GF-D8 (cell line): ENCODE measurements around the gene CFAP107.
"Not testable (repeated sequence)": the region's sequence is repeated elsewhere in the genome, so short reads cannot be mapped to it uniquely, and the experiment has no call there.

Source experiments
- DNase-seq: peaks from one replicate; lab custom pipeline; 2025; lab: John Stamatoyannopoulos, UW

CFAP107 gene

GRCh38 chr1:12745992-12746323 lies at the start of gene CFAP107:
Gene CFAP107, plus strand, starts transcription at chr1:12746200. Its CDS starts 231 bp downstream, at chr1:12746431.
- no peak for DNase-seq

GRCh38 chr1:12696658-12697057 lies 49.3 kb upstream of the CFAP107 start:
- no peak for DNase-seq

- DNase-seq = no peak
These were observed 48.6 kb upstream of the CFAP107 start for GRCh38 chr1:12697397-12697796.

GRCh38 chr1:12703821-12704451 lies 42.1 kb upstream of the CFAP107 start:
- no peak for DNase-seq

GRCh38 chr1:12706061-12706460 lies 39.9 kb upstream of the CFAP107 start:
- DNase-seq = no peak

- no peak for DNase-seq
These were observed 37.5 kb upstream of the CFAP107 start for GRCh38 chr1:12708396-12709090.

GRCh38 chr1:12709091-12709491 lies 36.9 kb upstream of the CFAP107 start:
- no peak for DNase-seq

GRCh38 chr1:12709696-12710095 lies 36.3 kb upstream of the CFAP107 start:
- DNase-seq = no peak

GRCh38 chr1:12711536-12711935 lies 34.5 kb upstream of the CFAP107 start:
- no peak for DNase-seq

GRCh38 chr1:12712076-12712475 lies 33.9 kb upstream of the CFAP107 start:
- no peak for DNase-seq

GRCh38 chr1:12712929-12713328 lies 33.1 kb upstream of the CFAP107 start:
- DNase-seq = no peak

GRCh38 chr1:12713651-12714050 lies 32.3 kb upstream of the CFAP107 start:
- DNase-seq = not testable (repeated sequence)

GRCh38 chr1:12714710-12715475 lies 31.1 kb upstream of the CFAP107 start:
- no peak for DNase-seq

GRCh38 chr1:12715896-12716437 lies 30.0 kb upstream of the CFAP107 start, which contains the start of gene AADACL3:
Gene AADACL3, plus strand, starts transcription at chr1:12716110. Its CDS starts 67 bp downstream, at chr1:12716177.
- DNase-seq = no peak

- DNase-seq = no peak
These were observed 28.6 kb upstream of the CFAP107 start for GRCh38 chr1:12717301-12717838.

- DNase-seq = no peak
These were observed 23.4 kb upstream of the CFAP107 start for GRCh38 chr1:12722626-12723025.

GRCh38 chr1:12728391-12728790 lies 17.6 kb upstream of the CFAP107 start:
- no peak for DNase-seq

- no peak for DNase-seq
These were observed 15.8 kb upstream of the CFAP107 start for GRCh38 chr1:12730156-12730555.

- not testable (repeated sequence) for DNase-seq
These were observed 14.9 kb upstream of the CFAP107 start for GRCh38 chr1:12731084-12731483.

- DNase-seq = no peak
These were observed 11.3 kb upstream of the CFAP107 start for GRCh38 chr1:12734651-12735050.

- no peak for DNase-seq
These were observed 7.1 kb upstream of the CFAP107 start for GRCh38 chr1:12738934-12739333.

GRCh38 chr1:12739613-12740012 lies 6.4 kb upstream of the CFAP107 start:
- no peak for DNase-seq
